ENCODE data around the gene DTNB. TPM values are rescaled to one million over a fixed set of nuclear protein-coding genes. Genes with fewer than 3 reads are reported as not detected.

DTNB gene
- total and polyA plus RNA-seq, 2 donors (not counting 3 experiments of a cell fraction or from before 2014, with no cell fraction given) = 11.5 to 17.0 TPM

GRCh38 chr2:25532521-25532920 lies 140.9 kb downstream of the DTNB start:
- Histone ChIP-seq H2AFZ (ENCODE audit: low read depth, low read length) (no peak overlapping the region), H3K9me3 (replicated peaks; ENCODE audit: control insufficient read depth, insufficient read depth, low read length) (no peaks in the 10 kb centered on the region), H3K4me3 (replicated peaks in 1 of 3; ENCODE audit: insufficient read depth in 1 of 3, low read depth in 1 of 3, low read length in 3 of 3) (no peak overlapping the region), H3K9me1 (replicated peaks; ENCODE audit: control insufficient read depth, extremely low read depth, insufficient read depth, low read length) (no peaks in the 10 kb centered on the region), H3K4me1 (ENCODE audit: control insufficient read depth, extremely low read depth, insufficient read depth, low read length) (no peaks in the 10 kb centered on the region), H3K27ac (ENCODE audit: insufficient read depth, low read depth, low read length) (no peak overlapping the region), H3K4me2 (ENCODE audit: insufficient read depth, low read length) (no peak overlapping the region), H3K79me2 (ENCODE audit: control insufficient read depth, insufficient read depth, low read length) (no peaks in the 10 kb centered on the region), H4K20me1 (replicated peaks; ENCODE audit: control insufficient read depth, extremely low read depth, insufficient read depth, low read length) (no peaks in the 10 kb centered on the region), H3K27me3 (ENCODE audit: control insufficient read depth in 2 of 2, insufficient read depth in 2 of 2, low read length in 2 of 2) (no peaks in the 10 kb centered on the region), H3K9ac (replicated peaks; ENCODE audit: extremely low read depth, insufficient read depth, low read length) (no peak overlapping the region), H3K36me3 (ENCODE audit: control insufficient read depth in 2 of 2, extremely low read depth in 1 of 2, insufficient read depth in 2 of 2, low read length in 2 of 2) (no peaks in the 10 kb centered on the region)
- intact Hi-C loops (cut with micrococcal nuclease) (no loop called here), dilution Hi-C loops (cut with MboI; ENCODE audit: extremely low pct_ligation_motif_present, low sequenced_read_pairs) (no loop called here)
- POLR2A ChIA-PET = no interaction called here
- BruUV-seq (replicated peaks) = no TSS peak
- TF ChIP-seq JUN (IDR thresholded peaks at IDR 0.05; ENCODE audit: borderline replicate concordance, insufficient read depth, insufficient read length, low read depth) = no peak
- no peak for TF ChIP-seq FOS (IDR thresholded peaks at IDR 0.05; ENCODE audit: borderline replicate concordance, insufficient read depth, low read length)
- TF ChIP-seq POLR2A (IDR thresholded peaks at IDR 0.05; ENCODE audit: low read depth, low read length) = no peak
- TF ChIP-seq MAX (IDR thresholded peaks at IDR 0.05; ENCODE audit: insufficient read depth, insufficient read length) = no peak
- TF ChIP-seq EZH2 (IDR thresholded peaks at IDR 0.05; ENCODE audit: borderline replicate concordance, low read depth, low read length, severe bottlenecking) = no peak
- TF ChIP-seq MYC (IDR thresholded peaks at IDR 0.05; ENCODE audit: low read depth, low read length) = no peak
- no peak for TF ChIP-seq POLR2AphosphoS5 (IDR thresholded peaks at IDR 0.05; ENCODE audit: insufficient read depth, low read depth, low read length)
- TF ChIP-seq GATA2 (IDR thresholded peaks at IDR 0.05; ENCODE audit: insufficient read depth, insufficient read length, low read depth, low read length) = no peak
- TF ChIP-seq, protein P1, sequence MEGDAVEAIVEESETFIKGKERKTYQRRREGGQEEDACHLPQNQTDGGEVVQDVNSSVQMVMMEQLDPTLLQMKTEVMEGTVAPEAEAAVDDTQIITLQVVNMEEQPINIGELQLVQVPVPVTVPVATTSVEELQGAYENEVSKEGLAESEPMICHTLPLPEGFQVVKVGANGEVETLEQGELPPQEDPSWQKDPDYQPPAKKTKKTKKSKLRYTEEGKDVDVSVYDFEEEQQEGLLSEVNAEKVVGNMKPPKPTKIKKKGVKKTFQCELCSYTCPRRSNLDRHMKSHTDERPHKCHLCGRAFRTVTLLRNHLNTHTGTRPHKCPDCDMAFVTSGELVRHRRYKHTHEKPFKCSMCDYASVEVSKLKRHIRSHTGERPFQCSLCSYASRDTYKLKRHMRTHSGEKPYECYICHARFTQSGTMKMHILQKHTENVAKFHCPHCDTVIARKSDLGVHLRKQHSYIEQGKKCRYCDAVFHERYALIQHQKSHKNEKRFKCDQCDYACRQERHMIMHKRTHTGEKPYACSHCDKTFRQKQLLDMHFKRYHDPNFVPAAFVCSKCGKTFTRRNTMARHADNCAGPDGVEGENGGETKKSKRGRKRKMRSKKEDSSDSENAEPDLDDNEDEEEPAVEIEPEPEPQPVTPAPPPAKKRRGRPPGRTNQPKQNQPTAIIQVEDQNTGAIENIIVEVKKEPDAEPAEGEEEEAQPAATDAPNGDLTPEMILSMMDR (IDR thresholded peaks at IDR 0.05; ENCODE audit: extremely low read depth in 1 of 2, insufficient read depth in 1 of 2, low read depth in 1 of 2, low read length in 2 of 2) = no peak
- CTCF ChIA-PET = no interaction called here
- no peak for FAIRE-seq
- no peak for DNase-seq (ENCODE audit: low read depth, low spot score)
